ENCODE measurements around the gene NUB1.

Gene NUB1

GRCh38 chr7:151322906-151323305 is 18.7 kb upstream of the NUB1 start:
- H3K4me3 ChIP-seq (ENCODE audit: insufficient read length, low read depth) = no peak overlapping the region
- no peaks in the 10 kb centered on the region for H3K27me3 ChIP-seq (ENCODE audit: insufficient read depth, insufficient read length)
- H3K4me1 ChIP-seq (ENCODE audit: insufficient read depth, insufficient read length) = no peaks in the 10 kb centered on the region
- no peak for DNase-seq (ENCODE audit: low read depth, low spot score)
- TF ChIP-seq ZNF274 (IDR thresholded peaks at IDR 0.05; ENCODE audit: low read depth, low read length) (no peak), YY1 (IDR thresholded peaks at IDR 0.05; ENCODE audit: insufficient read depth, insufficient read length) (no peak), SUZ12 (IDR thresholded peaks at IDR 0.05; ENCODE audit: extremely low read depth, insufficient read depth, insufficient read length) (no peak)
- no peaks in the 10 kb centered on the region for H3K36me3 ChIP-seq (ENCODE audit: insufficient read depth, insufficient read length, low read length)
- H3K9ac ChIP-seq (ENCODE audit: insufficient read length, low read depth) = no peak overlapping the region
- H3K9me3 ChIP-seq (ENCODE audit: insufficient read depth, low read length) = peaks cover 39% of the 10 kb centered on the region; the same call in 1 of the 2 replicates

GRCh38 chr7:151327022-151327421 is 14.6 kb upstream of the NUB1 start:
- no peaks in the 10 kb centered on the region for H3K4me1 ChIP-seq (ENCODE audit: insufficient read depth, insufficient read length)
- no peak for DNase-seq (ENCODE audit: low read depth, low spot score)
- TF ChIP-seq SUZ12 (IDR thresholded peaks at IDR 0.05; ENCODE audit: extremely low read depth, insufficient read depth, insufficient read length) (no peak), YY1 (IDR thresholded peaks at IDR 0.05; ENCODE audit: insufficient read depth, insufficient read length) (no peak), ZNF274 (IDR thresholded peaks at IDR 0.05; ENCODE audit: low read depth, low read length) (no peak)
- peaks cover 6% of the 10 kb centered on the region; the same call in 1 of the 2 replicates for H3K9me3 ChIP-seq (ENCODE audit: insufficient read depth, low read length)
- no peak overlapping the region for H3K4me3 ChIP-seq (ENCODE audit: insufficient read length, low read depth)
- H3K9ac ChIP-seq (ENCODE audit: insufficient read length, low read depth) = no peak overlapping the region
- no peaks in the 10 kb centered on the region for H3K27me3 ChIP-seq (ENCODE audit: insufficient read depth, insufficient read length)
- H3K36me3 ChIP-seq (ENCODE audit: insufficient read depth, insufficient read length, low read length) = no peaks in the 10 kb centered on the region

- Histone ChIP-seq H3K4me1 (ENCODE audit: insufficient read depth, insufficient read length) (no peaks in the 10 kb centered on the region), H3K36me3 (ENCODE audit: insufficient read depth, insufficient read length, low read length) (no peaks in the 10 kb centered on the region), H3K9me3 (ENCODE audit: insufficient read depth, low read length) (no peaks in the 10 kb centered on the region), H3K9ac (ENCODE audit: insufficient read length, low read depth) (no peak overlapping the region), H3K4me3 (ENCODE audit: insufficient read length, low read depth) (no peak overlapping the region), H3K27me3 (ENCODE audit: insufficient read depth, insufficient read length) (no peaks in the 10 kb centered on the region)
- TF ChIP-seq ZNF274 (IDR thresholded peaks at IDR 0.05; ENCODE audit: low read depth, low read length) = no peak
- no peak for TF ChIP-seq YY1 (IDR thresholded peaks at IDR 0.05; ENCODE audit: insufficient read depth, insufficient read length)
- TF ChIP-seq SUZ12 (IDR thresholded peaks at IDR 0.05; ENCODE audit: extremely low read depth, insufficient read depth, insufficient read length) = no peak
- no peak for DNase-seq (ENCODE audit: low read depth, low spot score)
Observed at GRCh38 chr7:151327659-151328058, 14.0 kb upstream of the NUB1 start.

- no peaks in the 10 kb centered on the region for H3K36me3 ChIP-seq (ENCODE audit: insufficient read depth, insufficient read length, low read length)
- no peaks in the 10 kb centered on the region for H3K4me1 ChIP-seq (ENCODE audit: insufficient read depth, insufficient read length)
- DNase-seq (ENCODE audit: low read depth, low spot score) = no peak
- H3K9ac ChIP-seq (ENCODE audit: insufficient read length, low read depth) = no peak overlapping the region
- no peaks in the 10 kb centered on the region for H3K9me3 ChIP-seq (ENCODE audit: insufficient read depth, low read length)
- H3K27me3 ChIP-seq (ENCODE audit: insufficient read depth, insufficient read length) = no peaks in the 10 kb centered on the region
- H3K4me3 ChIP-seq (ENCODE audit: insufficient read length, low read depth) = no peak overlapping the region
- no peak for TF ChIP-seq SUZ12 (IDR thresholded peaks at IDR 0.05; ENCODE audit: extremely low read depth, insufficient read depth, insufficient read length)
- TF ChIP-seq YY1 (IDR thresholded peaks at IDR 0.05; ENCODE audit: insufficient read depth, insufficient read length) = no peak
- TF ChIP-seq ZNF274 (IDR thresholded peaks at IDR 0.05; ENCODE audit: low read depth, low read length) = no peak
Observed at GRCh38 chr7:151330181-151330580, 11.4 kb upstream of the NUB1 start.

GRCh38 chr7:151330661-151331060 is 11.0 kb upstream of the NUB1 start:
- H3K9ac ChIP-seq (ENCODE audit: insufficient read length, low read depth) = no peak overlapping the region
- H3K27me3 ChIP-seq (ENCODE audit: insufficient read depth, insufficient read length) = no peaks in the 10 kb centered on the region
- H3K36me3 ChIP-seq (ENCODE audit: insufficient read depth, insufficient read length, low read length) = no peaks in the 10 kb centered on the region
- TF ChIP-seq ZNF274 (IDR thresholded peaks at IDR 0.05; ENCODE audit: low read depth, low read length) (no peak), SUZ12 (IDR thresholded peaks at IDR 0.05; ENCODE audit: extremely low read depth, insufficient read depth, insufficient read length) (no peak), YY1 (IDR thresholded peaks at IDR 0.05; ENCODE audit: insufficient read depth, insufficient read length) (no peak)
- DNase-seq (ENCODE audit: low read depth, low spot score) = no peak
- H3K4me3 ChIP-seq (ENCODE audit: insufficient read length, low read depth) = no peak overlapping the region
- H3K4me1 ChIP-seq (ENCODE audit: insufficient read depth, insufficient read length) = no peaks in the 10 kb centered on the region
- H3K9me3 ChIP-seq (ENCODE audit: insufficient read depth, low read length) = no peaks in the 10 kb centered on the region

- DNase-seq (ENCODE audit: low read depth, low spot score) = no peak
- Histone ChIP-seq H3K4me1 (ENCODE audit: insufficient read depth, insufficient read length) (no peaks in the 10 kb centered on the region), H3K9me3 (ENCODE audit: insufficient read depth, low read length) (no peaks in the 10 kb centered on the region), H3K27me3 (ENCODE audit: insufficient read depth, insufficient read length) (no peaks in the 10 kb centered on the region), H3K9ac (ENCODE audit: insufficient read length, low read depth) (no peak overlapping the region), H3K4me3 (ENCODE audit: insufficient read length, low read depth) (no peak overlapping the region), H3K36me3 (ENCODE audit: insufficient read depth, insufficient read length, low read length) (no peaks in the 10 kb centered on the region)
- TF ChIP-seq YY1 (IDR thresholded peaks at IDR 0.05; ENCODE audit: insufficient read depth, insufficient read length) (no peak), ZNF274 (IDR thresholded peaks at IDR 0.05; ENCODE audit: low read depth, low read length) (no peak), SUZ12 (IDR thresholded peaks at IDR 0.05; ENCODE audit: extremely low read depth, insufficient read depth, insufficient read length) (no peak)
Observed at GRCh38 chr7:151334628-151335027, 7.0 kb upstream of the NUB1 start.

GRCh38 chr7:151336027-151336708 is 5.4 kb upstream of the NUB1 start:
- Histone ChIP-seq H3K27me3 (ENCODE audit: insufficient read depth, insufficient read length) (no peaks in the 10 kb centered on the region), H3K9ac (ENCODE audit: insufficient read length, low read depth) (no peak overlapping the region), H3K36me3 (ENCODE audit: insufficient read depth, insufficient read length, low read length) (no peaks in the 10 kb centered on the region), H3K4me1 (ENCODE audit: insufficient read depth, insufficient read length) (no peaks in the 10 kb centered on the region), H3K4me3 (ENCODE audit: insufficient read length, low read depth) (no peak overlapping the region), H3K9me3 (ENCODE audit: insufficient read depth, low read length) (no peaks in the 10 kb centered on the region)
- TF ChIP-seq ZNF274 (IDR thresholded peaks at IDR 0.05; ENCODE audit: low read depth, low read length) (no peak), SUZ12 (IDR thresholded peaks at IDR 0.05; ENCODE audit: extremely low read depth, insufficient read depth, insufficient read length) (no peak), YY1 (IDR thresholded peaks at IDR 0.05; ENCODE audit: insufficient read depth, insufficient read length) (no peak)
- DNase-seq (ENCODE audit: low read depth, low spot score) = no peak

All from NT2/D1 (cell line).